ENCODE data around the gene ZNF608.

The ZNF608 gene

GRCh38 chr5:124742521-124742920 lies 3.9 kb downstream of the ZNF608 start:
- no peak for DNase-seq (ENCODE audit: low read depth)
- TF ChIP-seq, protein P1, sequence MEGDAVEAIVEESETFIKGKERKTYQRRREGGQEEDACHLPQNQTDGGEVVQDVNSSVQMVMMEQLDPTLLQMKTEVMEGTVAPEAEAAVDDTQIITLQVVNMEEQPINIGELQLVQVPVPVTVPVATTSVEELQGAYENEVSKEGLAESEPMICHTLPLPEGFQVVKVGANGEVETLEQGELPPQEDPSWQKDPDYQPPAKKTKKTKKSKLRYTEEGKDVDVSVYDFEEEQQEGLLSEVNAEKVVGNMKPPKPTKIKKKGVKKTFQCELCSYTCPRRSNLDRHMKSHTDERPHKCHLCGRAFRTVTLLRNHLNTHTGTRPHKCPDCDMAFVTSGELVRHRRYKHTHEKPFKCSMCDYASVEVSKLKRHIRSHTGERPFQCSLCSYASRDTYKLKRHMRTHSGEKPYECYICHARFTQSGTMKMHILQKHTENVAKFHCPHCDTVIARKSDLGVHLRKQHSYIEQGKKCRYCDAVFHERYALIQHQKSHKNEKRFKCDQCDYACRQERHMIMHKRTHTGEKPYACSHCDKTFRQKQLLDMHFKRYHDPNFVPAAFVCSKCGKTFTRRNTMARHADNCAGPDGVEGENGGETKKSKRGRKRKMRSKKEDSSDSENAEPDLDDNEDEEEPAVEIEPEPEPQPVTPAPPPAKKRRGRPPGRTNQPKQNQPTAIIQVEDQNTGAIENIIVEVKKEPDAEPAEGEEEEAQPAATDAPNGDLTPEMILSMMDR (conservative IDR thresholded peaks at IDR 0.05; ENCODE audit: low read depth, low read length) = no peak
- peak overlapping the region; percentile 61 for H3K4me3 ChIP-seq (ENCODE audit: low read length)

GRCh38 chr5:124741711-124742496 lies 4.5 kb downstream of the ZNF608 start:
- DNase-seq (ENCODE audit: low read depth) = peak; percentile 100
- peak overlapping the region; percentile 61 for H3K4me3 ChIP-seq (ENCODE audit: low read length)
- TF ChIP-seq, protein P1 (conservative IDR thresholded peaks at IDR 0.05; ENCODE audit: low read depth, low read length) = no peak

- TF ChIP-seq, protein P1 (conservative IDR thresholded peaks at IDR 0.05; ENCODE audit: low read depth, low read length) = no peak
- H3K4me3 ChIP-seq (ENCODE audit: low read length) = peak overlapping the region; percentile 35
- DNase-seq (ENCODE audit: low read depth) = peak; percentile 89
Measured at GRCh38 chr5:124740991-124741583, 5.4 kb downstream of the ZNF608 start.

DNA sequence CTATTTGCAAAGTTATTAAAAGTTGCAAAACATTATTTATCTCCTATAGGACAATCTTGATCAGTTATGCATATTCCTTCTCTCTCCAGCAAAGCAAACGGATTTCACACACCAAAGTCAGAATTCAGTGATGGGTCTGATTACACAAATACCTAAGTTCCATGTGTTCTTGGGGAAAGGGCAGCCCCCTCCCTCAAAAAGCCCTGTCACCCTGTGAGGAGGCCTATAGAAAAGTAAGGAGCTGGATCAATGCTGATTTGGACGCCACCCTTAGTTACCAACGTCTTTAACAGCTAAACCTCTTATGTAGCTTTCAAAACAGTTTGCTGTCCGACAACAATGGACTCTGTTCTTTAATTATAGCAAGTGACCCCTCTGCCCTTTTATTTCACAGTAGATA lies 6.4 kb downstream of the ZNF608 start:
- TF ChIP-seq, protein P1 (conservative IDR thresholded peaks at IDR 0.05; ENCODE audit: low read depth, low read length) = no peak
- DNase-seq (ENCODE audit: low read depth) = no peak
- no peak overlapping the region for H3K4me3 ChIP-seq (ENCODE audit: low read length)

DNA sequence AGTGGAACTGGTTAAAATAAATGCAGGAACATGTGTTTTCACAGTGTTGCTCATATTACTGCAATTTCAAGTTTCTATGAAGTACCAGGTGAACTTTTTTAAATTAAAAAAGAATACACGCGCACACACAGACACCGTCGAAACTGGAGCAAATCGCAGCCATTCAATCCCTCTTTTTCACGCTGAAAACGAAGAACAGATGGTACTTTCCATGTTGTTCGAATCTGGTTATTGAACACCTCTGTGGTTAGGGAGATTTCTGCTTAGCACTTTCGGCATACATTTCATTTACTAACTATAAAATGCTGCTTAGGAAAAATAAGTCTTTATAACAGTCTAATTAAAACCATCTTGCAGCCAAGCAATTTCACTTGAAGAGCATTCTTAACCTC lies 6.8 kb downstream of the ZNF608 start:
- DNase-seq (ENCODE audit: low read depth) = no peak
- TF ChIP-seq, protein P1 (conservative IDR thresholded peaks at IDR 0.05; ENCODE audit: low read depth, low read length) = no peak
- H3K4me3 ChIP-seq (ENCODE audit: low read length) = no peak overlapping the region

DNA sequence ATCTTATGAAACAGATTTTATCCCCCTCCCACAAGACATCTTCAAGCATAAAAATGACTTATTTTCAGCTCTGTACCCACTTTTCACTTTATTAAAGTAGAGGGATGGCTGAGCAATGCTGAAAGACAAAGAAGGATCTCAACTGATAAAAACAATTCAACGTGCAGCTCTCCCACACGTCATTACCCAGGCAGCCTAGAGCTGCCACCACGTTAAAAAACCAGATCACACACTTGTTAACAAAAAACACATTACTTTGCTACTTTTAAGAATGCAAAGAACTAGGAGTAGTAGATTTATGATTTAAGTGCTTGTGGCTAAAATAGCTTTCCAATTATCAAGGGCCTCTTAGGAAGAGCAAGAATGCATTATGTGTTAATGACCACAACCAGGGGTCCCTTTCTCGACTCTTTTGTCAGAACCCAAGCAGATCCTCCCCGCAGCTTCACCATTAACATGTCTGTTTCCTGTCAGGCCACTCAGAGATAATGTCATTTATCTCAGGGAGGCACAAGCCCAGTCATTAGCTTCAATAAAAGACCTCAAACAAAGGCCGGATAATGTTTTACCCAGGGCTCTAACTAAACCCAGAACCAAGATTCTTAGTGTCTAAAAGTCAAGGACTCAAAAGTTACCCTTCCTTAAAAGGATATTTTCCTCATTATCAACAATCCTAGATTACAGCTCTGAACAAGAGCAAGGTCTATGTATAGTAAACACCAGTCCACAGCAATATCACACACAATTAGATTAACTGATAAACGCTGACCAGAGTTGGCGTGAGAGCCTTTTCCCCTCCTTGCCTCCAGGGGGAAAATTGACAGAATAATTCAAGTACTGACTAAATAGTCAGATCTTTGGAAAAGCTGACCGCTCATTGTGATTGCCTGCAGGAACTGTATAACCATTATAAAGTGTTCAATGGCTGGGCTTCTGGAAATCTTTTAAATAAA lies 7.5 kb downstream of the ZNF608 start:
- TF ChIP-seq, protein P1 (conservative IDR thresholded peaks at IDR 0.05; ENCODE audit: low read depth, low read length) = peak; percentile 54
- H3K4me3 ChIP-seq (ENCODE audit: low read length) = no peak overlapping the region
- no peak for DNase-seq (ENCODE audit: low read depth)

Measured in retinal pigment epithelial cell (primary cell).